KBM-7 (cell line): ENCODE measurements around the gene TRIOBP.

Source experiments
- DNase-seq: peaks from one replicate; pipeline ENCODE4 v3.0.0-alpha.2; 2015
- in situ Hi-C: fragments of 300-500 bp; cut with MboI; formaldehyde crosslinking; loops from 2 replicates; pipeline ENCODE4 v1.14.3; 2020; ENCODE audit warnings: low sequenced_read_pairs, low pct_unique_long_range_greater_than_20kb, mixed read lengths

Gene TRIOBP

GRCh38 chr22:37763012-37763411 is 66.2 kb downstream of the TRIOBP start:
- DNase-seq = no peak
- in situ Hi-C loops = no loop called here

- in situ Hi-C loops = no loop called here
- no peak for DNase-seq
Measured at GRCh38 chr22:37763652-37764051, 66.8 kb downstream of the TRIOBP start.

DNA sequence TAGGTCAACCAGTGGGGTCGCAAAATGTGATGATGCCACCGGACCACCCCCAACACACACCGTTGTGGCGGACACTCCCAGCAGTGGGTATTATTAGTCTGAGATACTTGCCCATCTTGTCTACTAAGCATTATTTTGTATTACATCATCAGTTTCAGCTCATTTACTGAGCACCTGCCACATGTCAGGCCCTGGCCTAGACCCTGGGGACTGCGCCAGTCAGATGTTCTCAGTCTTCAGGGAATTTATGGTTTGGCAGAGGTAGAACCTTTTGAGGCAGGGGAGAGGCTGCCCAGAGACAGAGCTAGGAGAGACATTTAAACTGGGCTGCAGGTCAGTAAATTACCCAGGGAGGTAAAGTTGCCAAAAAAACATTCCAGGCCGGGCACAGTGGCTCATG is 67.8 kb downstream of the TRIOBP start:
- DNase-seq = no peak
- in situ Hi-C loops = no loop called here

DNA sequence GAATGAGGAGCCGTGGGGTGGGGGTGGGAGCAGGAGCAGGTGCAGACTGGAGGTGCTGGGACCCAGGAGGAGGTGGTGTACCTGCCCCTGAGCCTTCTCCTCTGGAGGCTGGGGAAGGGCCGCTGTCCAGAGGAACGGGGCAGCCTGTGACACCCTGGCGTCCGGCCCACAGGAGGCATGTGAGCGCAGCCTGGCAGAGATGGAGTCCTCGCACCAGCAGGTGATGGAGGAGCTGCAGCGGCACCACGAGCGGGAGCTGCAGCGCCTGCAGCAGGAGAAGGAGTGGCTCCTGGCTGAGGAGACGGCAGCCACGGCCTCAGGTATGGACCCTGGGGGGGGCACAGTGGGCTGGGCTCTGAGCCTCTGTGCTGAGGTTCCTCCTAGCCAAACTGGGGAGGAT is 68.7 kb downstream of the TRIOBP start:
- DNase-seq = no peak
- in situ Hi-C loops = no loop called here

DNA sequence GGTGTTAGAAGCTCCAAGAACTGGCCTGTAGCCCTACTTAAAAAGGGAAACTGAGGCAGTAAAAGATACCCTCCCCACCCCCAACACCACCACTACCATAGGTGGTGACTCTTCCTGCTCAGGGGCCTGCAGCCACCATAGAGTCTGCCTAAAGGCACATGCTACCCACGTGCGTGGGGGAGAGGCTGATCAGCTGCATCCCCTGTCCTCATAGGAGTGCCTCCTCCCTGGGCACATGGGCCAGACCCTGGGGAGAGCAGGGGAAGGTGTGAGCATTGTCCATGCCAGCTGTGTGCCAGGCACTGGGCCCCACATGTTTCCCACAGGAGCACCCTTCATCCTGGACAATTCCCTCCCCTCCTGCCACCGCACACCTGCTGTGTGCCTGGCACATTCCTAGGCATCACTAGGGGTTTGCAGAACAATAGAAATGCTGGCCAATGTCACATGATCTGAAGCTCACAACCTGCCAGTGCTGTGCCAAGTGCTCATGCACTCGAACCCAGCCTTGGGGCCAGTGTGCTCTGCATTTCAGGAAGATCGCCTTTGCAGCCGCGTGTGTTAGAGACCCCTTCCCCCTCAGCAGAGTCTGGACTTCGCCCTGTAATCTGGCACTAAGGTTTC is 69.2 kb downstream of the TRIOBP start:
- in situ Hi-C loops = no loop called here

DNA sequence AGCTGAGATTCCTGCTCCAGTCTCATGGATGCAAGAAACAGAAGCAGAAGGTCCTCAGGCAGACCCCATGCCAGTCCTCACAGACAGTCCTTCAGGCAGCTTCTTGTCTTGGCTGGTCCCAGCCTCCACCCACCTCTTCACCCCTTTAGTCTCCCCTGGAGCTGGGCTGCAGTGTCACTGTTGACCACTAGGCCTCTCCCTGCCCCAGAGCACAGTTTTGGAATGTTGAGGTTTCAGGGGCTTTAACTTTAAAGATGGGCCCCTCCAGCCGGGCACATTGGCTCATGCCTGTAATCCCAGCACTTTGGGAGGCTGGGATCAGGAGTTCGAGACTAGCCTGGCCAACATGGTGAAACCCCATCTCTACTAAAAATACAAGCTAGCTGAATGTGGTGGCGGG is 71.4 kb downstream of the TRIOBP start:
- in situ Hi-C loops = no loop called here
- no peak for DNase-seq

More for the DNA sequence above, 69.2 kb downstream of the TRIOBP start:
- no peak for DNase-seq

GRCh38 chr22:37769056-37769455 is 72.2 kb downstream of the TRIOBP start:
- DNase-seq = no peak
- in situ Hi-C loops = no loop called here

GRCh38 chr22:37771081-37771480 is 74.2 kb downstream of the TRIOBP start:
- no peak for DNase-seq
- in situ Hi-C loops = no loop called here

GRCh38 chr22:37771702-37772427 is 75.0 kb downstream of the TRIOBP start:
- no peak for DNase-seq
- in situ Hi-C loops = no loop called here

DNA sequence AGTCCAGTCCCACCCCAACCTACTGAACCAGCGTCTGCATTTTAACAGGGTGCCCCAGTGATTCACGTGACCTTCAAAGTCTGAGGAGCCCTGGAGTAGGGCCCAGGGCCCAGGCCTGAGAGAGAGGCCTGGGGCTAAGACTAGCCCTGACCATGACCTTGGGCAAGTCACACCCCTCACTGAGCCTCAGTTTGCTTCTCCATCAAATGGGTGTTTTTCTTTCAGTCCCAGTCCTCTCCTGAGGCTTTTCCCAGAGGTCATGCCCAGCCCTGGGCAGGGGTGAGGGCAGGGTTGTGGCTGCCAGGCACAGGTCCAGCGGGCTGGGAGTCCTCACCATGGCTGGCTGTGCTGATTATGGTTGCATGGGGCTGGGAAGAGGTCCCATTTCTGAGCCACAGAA is 77.9 kb downstream of the TRIOBP start:
- in situ Hi-C loops = no loop called here
- DNase-seq = no peak

- in situ Hi-C loops = no loop called here
- no peak for DNase-seq
Measured at GRCh38 chr22:37775785-37776638, 79.2 kb downstream of the TRIOBP start.

- no peak for DNase-seq
- in situ Hi-C loops = no loop called here
Measured at GRCh38 chr22:37776639-37777005, 79.8 kb downstream of the TRIOBP start.

DNA sequence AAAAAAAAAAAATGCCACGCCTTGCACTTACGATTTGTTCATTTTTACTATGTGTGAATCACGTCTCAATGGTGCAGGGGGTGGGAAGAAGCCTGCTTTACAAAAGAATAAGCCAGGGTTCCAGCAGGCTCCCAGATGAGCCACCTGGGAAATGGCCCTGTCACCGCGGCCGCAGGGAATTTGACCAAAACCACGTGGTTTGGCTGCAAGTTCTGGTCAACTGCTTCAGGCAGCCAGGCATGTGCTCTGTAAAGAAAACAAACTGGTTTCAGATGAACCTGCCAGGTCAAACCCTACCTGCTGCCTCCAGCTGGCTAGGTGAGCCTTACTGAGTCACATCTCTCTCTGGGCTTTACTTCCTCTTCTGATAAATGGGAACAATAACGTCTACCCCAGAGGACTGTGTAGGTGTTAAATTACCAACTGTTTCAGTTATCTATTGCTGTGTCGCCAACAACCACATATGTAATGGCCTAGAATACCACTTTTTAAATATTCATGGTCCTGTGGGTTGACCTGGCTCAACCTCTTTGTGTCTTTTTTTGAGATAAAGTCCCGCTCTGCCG is 80.4 kb downstream of the TRIOBP start:
- in situ Hi-C loops = no loop called here
- DNase-seq = no peak

DNA sequence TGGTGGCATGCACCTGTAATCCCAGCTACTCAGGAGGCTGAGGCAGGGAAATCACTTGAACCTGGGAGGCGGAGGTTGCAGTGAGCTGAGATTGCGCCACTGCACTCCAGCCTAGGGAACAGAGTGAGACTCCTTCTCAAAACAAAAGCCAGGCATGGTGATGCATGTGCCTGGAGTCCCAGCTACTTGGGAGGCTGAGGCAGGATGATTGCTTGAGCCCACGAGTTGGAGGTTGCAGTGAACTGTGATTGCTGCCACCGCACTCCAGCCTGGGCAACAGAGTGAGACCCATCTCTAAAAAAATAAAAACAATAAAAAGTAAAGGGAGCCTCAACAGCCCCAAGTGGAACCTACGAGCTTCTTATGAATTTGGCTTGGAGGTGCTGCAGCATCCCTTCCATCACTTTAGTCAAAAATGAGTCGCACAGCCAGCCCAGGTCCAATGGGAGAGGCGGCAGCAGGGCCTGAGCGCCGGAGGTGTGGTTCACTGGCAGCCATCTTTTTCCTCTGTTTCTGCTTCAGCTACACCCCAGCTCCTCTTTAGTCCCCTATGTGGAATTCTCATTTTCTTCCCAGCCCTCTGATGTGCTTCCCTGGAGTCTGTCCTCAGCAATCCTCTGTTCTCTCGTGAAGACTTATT is 81.6 kb downstream of the TRIOBP start:
- in situ Hi-C loops = no loop called here
- DNase-seq = no peak

DNA sequence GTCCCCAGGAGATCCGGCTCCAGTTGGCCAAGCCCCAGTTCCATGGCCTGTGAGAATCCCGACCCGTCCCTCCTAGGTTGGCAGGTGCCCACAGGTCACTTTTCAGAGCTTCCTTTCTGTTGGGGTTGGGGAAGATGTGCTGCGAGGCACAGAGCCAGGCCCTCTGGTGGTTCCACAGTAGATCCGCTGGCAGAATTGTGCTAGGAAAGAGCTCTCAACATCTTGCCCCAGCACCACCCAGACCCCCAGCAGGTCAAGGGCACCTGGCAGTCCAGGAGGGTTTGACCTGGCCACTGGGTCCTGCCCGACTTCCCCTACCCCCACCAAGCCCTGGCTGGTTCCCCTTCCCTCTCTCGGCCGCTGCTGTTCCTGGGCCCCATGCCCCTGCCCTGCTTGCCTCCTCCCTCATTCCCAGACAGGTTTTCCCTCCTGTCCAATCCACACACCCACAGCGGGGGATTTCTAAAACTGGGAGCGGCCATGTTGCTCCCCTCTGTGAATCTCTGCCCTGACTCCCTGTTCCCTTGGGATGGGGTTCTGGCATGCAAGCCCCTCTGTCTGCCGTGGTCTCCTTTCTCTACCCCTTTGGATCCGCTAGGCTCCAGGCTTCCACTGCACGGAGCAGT is 84.7 kb downstream of the TRIOBP start:
- DNase-seq = no peak
- in situ Hi-C loops = no loop called here

DNA sequence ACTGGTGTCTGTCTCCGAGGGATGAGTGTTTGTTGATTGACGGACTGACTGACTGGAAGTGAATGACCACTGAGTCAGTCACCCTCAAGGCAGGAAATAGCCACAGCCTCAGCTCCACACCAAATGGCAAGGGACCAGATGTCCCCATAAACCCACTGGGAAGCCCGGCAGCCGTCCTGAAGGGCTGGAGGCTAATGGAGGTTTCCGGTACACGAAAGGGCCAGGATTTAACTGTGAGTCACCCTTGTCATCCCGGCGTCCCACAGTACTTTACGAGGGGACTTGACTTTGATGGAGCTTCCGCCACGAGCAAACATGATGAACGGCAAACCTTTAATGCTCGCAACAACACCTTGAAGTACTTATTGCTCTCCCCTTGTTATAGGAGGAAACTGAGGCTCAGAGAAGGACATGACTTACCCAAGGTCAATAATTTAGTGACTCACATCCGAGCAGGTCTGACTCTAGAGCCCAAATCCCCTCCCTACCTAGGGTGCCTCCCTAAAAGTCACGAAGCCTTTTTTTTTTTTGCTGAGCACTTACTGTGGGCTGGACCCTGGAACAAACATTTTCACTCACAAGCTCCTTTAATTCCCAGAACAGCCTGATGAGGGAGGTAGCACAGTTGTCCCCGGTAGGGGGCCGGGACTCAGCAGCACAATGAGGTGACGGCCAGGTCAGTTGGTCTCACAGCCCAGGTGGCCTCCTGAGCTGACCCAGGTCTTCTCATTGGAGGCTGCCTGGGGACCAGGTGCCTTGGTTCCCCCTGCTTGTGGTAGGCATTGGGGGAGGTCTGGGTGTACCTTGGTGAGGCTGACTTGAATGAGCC is 85.7 kb downstream of the TRIOBP start:
- in situ Hi-C loops = no loop called here

GRCh38 chr22:37784829-37785495 is 88.1 kb downstream of the TRIOBP start:
- no peak for DNase-seq
- in situ Hi-C loops = no loop called here

More for the DNA sequence above, 85.7 kb downstream of the TRIOBP start:
- DNase-seq = no peak

DNA sequence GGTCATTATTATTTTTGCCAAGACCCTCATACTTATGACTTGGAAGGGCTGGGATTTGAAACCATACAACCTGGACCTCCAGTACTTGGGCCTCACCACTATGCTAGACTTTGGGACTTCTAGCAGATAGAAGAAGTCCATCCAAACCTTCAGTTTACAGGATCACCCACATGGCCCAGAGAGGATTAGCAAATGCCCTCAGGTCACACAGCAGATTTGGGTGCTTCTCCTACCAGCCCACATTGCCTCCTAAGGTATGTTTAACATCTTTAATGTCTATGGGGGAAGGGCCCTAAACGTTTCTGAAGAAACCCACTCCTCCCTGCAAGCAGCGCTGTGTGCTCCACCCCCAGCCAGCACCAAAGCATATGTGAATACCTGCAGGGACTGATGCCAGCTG is 93.4 kb downstream of the TRIOBP start:
- in situ Hi-C loops = no loop called here
- DNase-seq = no peak
